Measurements from ENCODE around the gene CISD1.

- no peak for TF ChIP-seq EZH2 (IDR thresholded peaks at IDR 0.05; ENCODE audit: borderline replicate concordance, low read length)
- TF ChIP-seq, protein P1, sequence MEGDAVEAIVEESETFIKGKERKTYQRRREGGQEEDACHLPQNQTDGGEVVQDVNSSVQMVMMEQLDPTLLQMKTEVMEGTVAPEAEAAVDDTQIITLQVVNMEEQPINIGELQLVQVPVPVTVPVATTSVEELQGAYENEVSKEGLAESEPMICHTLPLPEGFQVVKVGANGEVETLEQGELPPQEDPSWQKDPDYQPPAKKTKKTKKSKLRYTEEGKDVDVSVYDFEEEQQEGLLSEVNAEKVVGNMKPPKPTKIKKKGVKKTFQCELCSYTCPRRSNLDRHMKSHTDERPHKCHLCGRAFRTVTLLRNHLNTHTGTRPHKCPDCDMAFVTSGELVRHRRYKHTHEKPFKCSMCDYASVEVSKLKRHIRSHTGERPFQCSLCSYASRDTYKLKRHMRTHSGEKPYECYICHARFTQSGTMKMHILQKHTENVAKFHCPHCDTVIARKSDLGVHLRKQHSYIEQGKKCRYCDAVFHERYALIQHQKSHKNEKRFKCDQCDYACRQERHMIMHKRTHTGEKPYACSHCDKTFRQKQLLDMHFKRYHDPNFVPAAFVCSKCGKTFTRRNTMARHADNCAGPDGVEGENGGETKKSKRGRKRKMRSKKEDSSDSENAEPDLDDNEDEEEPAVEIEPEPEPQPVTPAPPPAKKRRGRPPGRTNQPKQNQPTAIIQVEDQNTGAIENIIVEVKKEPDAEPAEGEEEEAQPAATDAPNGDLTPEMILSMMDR (conservative IDR thresholded peaks at IDR 0.05 in 1 of 2, IDR thresholded peaks at IDR 0.05 in 1 of 2; ENCODE audit: extremely low read depth in 1 of 2, insufficient read depth in 1 of 2, low read depth in 1 of 2, low read length in 2 of 2): no peak
Observed at GRCh38 chr10:58240531-58240930, 28.4 kb upstream of the CISD1 start.
